ENCODE measurements around the gene HMX1. TPM values are rescaled to one million over a fixed set of nuclear protein-coding genes. Genes with fewer than 3 reads are reported as not detected.

The HMX1 gene
- total RNA-seq, 2 experiments from 2014 or later = not detected

- no peaks in the 10 kb centered on the region for H3K9me3 Mint-ChIP-seq
- ChIA-PET CTCF (no interaction called here), POLR2A (no interaction called here)
- H3K4me1 Mint-ChIP-seq (ENCODE audit: low read depth) = no peaks in the 10 kb centered on the region
- H3K36me3 Mint-ChIP-seq = no peaks in the 10 kb centered on the region
- intact Hi-C loops (cut with micrococcal nuclease) = loop anchor here (10.0 kb wide), 1 partner anchor 310 kb away; no protein-coding TSS in a partner anchor
- no peak for DNase-seq
- H3K4me3 Mint-ChIP-seq = no peak overlapping the region
- H3K27me3 Mint-ChIP-seq = peaks cover 3% of the 10 kb centered on the region
- no peak overlapping the region for H3K27ac Mint-ChIP-seq
These were observed 43.0 kb upstream of the HMX1 start for GRCh38 chr4:8914461-8915171.

DNA sequence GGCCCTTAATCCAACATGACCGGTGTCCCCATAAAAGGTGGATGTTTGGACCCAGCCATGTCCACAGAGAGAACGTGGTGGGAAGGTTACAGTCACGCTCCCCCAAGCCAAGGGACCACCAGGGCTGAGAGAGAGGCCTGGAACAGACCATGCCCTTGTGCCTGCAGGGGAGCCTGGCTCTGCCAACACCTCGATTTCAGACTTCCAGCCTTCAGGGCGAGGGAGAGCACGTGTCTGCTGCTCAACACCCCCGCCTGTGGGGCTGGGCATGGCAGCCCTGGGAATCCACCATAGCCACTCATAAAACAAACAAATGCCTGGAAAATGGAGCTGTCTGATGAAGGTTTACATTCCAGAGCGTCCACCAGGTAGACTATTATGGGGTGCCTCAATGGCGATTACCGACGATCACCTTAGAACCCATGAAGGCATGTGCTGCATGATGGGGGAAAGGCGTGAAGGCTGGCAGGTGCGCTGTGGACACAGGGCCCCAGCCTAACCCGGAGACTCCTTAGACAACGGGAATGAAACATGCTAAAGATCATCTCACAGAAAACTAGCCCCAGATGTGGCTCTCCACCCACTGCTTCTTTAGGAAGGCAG is 42.3 kb upstream of the HMX1 start:
- Mint-ChIP-seq H3K9me3 (no peaks in the 10 kb centered on the region), H3K4me1 (ENCODE audit: low read depth) (no peaks in the 10 kb centered on the region), H3K27me3 (no peaks in the 10 kb centered on the region), H3K27ac (no peak overlapping the region), H3K4me3 (no peak overlapping the region), H3K36me3 (no peaks in the 10 kb centered on the region)
- ChIA-PET POLR2A (no interaction called here), CTCF (no interaction called here)
- intact Hi-C loops (cut with micrococcal nuclease) = loop anchor here (10.0 kb wide), 1 partner anchor 309 kb away; no protein-coding TSS in a partner anchor
- DNase-seq = no peak

GRCh38 chr4:8913121-8913857 is 41.6 kb upstream of the HMX1 start:
- Mint-ChIP-seq H3K36me3 (no peaks in the 10 kb centered on the region), H3K4me1 (ENCODE audit: low read depth) (no peaks in the 10 kb centered on the region), H3K27me3 (no peaks in the 10 kb centered on the region), H3K27ac (no peak overlapping the region), H3K9me3 (no peaks in the 10 kb centered on the region), H3K4me3 (no peak overlapping the region)
- ChIA-PET POLR2A (no interaction called here), CTCF (no interaction called here)
- no peak for DNase-seq
- intact Hi-C loops (cut with micrococcal nuclease) = loop anchor here (10.0 kb wide), 1 partner anchor 308 kb away; no protein-coding TSS in a partner anchor

DNA sequence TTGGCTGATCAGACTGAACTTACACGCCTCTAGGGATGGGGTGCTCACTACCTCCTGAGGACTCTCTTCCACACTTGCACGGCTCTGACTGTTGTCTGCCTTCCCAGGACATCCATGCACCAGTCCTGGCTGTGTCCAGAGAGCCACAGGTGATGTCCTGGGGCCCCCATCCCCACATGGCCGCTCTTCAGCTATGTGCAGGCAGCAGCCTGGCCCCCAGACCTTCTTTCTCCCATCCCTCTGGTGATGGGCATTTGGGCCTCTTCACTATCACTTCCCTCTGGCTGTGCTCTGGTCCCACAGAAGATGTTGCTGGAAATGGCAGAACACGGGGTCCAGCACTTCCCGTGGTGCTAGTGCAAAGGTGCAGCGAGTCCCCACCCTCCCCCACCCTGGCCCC is 40.9 kb upstream of the HMX1 start:
- Mint-ChIP-seq H3K36me3 (no peaks in the 10 kb centered on the region), H3K4me3 (no peak overlapping the region), H3K4me1 (ENCODE audit: low read depth) (no peaks in the 10 kb centered on the region), H3K27me3 (no peaks in the 10 kb centered on the region), H3K9me3 (no peaks in the 10 kb centered on the region), H3K27ac (no peak overlapping the region)
- no peak for DNase-seq
- intact Hi-C loops (cut with micrococcal nuclease) = loop anchor here (10.0 kb wide), 1 partner anchor 308 kb away; no protein-coding TSS in a partner anchor
- POLR2A ChIA-PET = no interaction called here
- CTCF ChIA-PET = no interaction called here

DNA sequence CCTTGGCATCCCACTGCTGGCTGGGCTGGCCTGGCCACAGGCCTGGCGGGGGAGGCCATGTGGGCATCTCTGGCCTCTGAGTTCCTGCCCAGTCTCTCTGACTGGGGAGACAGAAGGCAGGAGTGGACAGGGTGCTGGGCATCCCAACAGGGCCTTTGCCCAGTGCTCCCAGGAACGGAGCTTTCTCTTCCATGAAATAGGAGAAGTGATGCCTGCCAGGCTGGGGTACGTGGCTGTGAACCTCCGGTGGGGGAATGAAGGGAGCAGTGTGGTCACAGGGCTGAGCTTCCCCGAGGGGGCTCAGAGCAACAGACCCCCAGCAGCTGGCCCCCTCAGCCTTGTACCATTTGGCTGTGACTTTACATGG is 40.4 kb upstream of the HMX1 start:
- H3K4me3 Mint-ChIP-seq = no peak overlapping the region
- H3K4me1 Mint-ChIP-seq (ENCODE audit: low read depth) = no peaks in the 10 kb centered on the region
- H3K27ac Mint-ChIP-seq = no peak overlapping the region
- intact Hi-C loops (cut with micrococcal nuclease) = loop anchor here (10.0 kb wide), 1 partner anchor 307 kb away; no protein-coding TSS in a partner anchor
- H3K27me3 Mint-ChIP-seq = no peaks in the 10 kb centered on the region
- POLR2A ChIA-PET = no interaction called here
- no peaks in the 10 kb centered on the region for H3K36me3 Mint-ChIP-seq
- no peak for DNase-seq
- CTCF ChIA-PET = no interaction called here
- no peaks in the 10 kb centered on the region for H3K9me3 Mint-ChIP-seq

GRCh38 chr4:8911316-8912088 is 39.9 kb upstream of the HMX1 start:
- Mint-ChIP-seq H3K4me1 (ENCODE audit: low read depth) (no peaks in the 10 kb centered on the region), H3K27me3 (no peaks in the 10 kb centered on the region), H3K27ac (peak overlapping the region; percentile 42), H3K4me3 (no peak overlapping the region), H3K36me3 (no peaks in the 10 kb centered on the region), H3K9me3 (no peaks in the 10 kb centered on the region)
- ChIA-PET CTCF (no interaction called here), POLR2A (no interaction called here)
- no peak for DNase-seq
- intact Hi-C loops (cut with micrococcal nuclease) = loop anchor here (10.0 kb wide), 1 partner anchor 307 kb away; no protein-coding TSS in a partner anchor

DNA sequence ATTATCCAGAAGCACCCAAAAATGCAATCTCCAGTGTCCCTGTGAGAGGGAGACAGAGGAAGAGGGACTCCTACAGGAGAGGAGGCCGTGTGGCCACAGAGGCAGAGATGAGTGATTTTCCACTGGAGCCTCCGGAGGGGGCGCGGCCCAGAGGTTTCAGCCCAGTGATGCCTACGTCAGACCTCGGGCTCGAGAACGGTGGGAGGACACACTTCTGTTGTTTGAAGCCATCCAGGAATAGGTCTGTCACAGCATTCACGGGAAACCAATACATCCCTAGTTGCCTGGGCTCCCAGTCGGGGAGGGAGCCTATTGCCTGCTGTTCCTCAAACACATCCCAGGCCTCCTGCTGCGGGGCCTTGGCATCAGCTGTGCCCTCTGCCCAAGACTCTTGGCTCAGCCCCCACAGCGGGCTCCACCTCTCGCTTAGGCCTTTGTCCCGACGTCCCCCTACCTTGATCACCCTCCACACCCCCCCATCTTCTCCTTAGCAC is 39.2 kb upstream of the HMX1 start:
- intact Hi-C loops (cut with micrococcal nuclease) = loop anchor here (10.0 kb wide), 1 partner anchor 306 kb away; no protein-coding TSS in a partner anchor
- ChIA-PET CTCF (no interaction called here), POLR2A (no interaction called here)
- no peaks in the 10 kb centered on the region for H3K9me3 Mint-ChIP-seq
- no peaks in the 10 kb centered on the region for H3K36me3 Mint-ChIP-seq
- no peak for DNase-seq
- no peaks in the 10 kb centered on the region for H3K27me3 Mint-ChIP-seq
- no peaks in the 10 kb centered on the region for H3K4me1 Mint-ChIP-seq (ENCODE audit: low read depth)
- H3K27ac Mint-ChIP-seq = no peak overlapping the region
- no peak overlapping the region for H3K4me3 Mint-ChIP-seq

DNA sequence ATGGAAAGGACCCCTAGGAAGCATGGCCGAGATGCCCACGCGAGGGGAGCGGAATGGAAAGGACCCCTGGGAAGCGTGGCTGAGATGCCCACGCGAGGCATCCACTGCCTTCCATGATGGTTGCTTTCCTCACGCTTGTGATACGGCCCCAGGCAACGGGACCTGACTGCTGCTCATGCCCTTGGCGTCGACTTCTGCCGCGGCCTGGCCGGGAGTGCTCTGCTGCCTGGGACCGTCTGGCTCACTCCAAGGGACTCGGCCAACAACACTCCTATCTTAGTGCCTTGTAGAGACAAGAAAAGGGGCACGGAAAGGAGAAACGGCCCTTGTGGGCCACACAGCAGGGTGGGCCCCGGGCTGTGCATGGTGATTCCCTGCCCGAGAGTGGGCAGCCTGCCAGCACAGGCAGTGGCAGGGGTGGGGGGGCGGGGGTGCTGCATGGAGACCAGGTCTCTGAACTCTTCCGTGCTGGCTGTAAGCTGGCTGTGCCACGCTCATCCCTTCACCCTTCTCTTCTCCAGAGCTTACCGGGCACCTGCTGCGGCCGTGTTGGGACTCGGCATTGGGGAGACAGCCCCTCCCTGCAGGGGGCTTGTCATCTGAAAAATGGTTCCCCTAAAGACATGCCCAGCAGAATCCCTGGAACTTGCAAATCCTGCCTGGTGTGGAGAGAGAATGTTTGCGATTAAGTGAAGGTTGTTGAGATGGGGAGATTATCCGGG is 38.6 kb upstream of the HMX1 start:
- no peak for DNase-seq
- Mint-ChIP-seq H3K27me3 (no peaks in the 10 kb centered on the region), H3K27ac (no peak overlapping the region), H3K9me3 (no peaks in the 10 kb centered on the region), H3K4me3 (no peak overlapping the region), H3K36me3 (no peaks in the 10 kb centered on the region), H3K4me1 (ENCODE audit: low read depth) (no peaks in the 10 kb centered on the region)
- ChIA-PET CTCF (no interaction called here), POLR2A (no interaction called here)
- intact Hi-C loops (cut with micrococcal nuclease) = loop anchor here (10.0 kb wide), 1 partner anchor 305 kb away; no protein-coding TSS in a partner anchor

GRCh38 chr4:8909548-8909947 is 37.9 kb upstream of the HMX1 start:
- DNase-seq = no peak
- Mint-ChIP-seq H3K9me3 (no peaks in the 10 kb centered on the region), H3K27me3 (no peaks in the 10 kb centered on the region), H3K36me3 (no peaks in the 10 kb centered on the region), H3K27ac (no peak overlapping the region), H3K4me1 (ENCODE audit: low read depth) (no peaks in the 10 kb centered on the region), H3K4me3 (no peak overlapping the region)
- intact Hi-C loops (cut with micrococcal nuclease) = no loop called here
- CTCF ChIA-PET = no interaction called here
- POLR2A ChIA-PET = no interaction called here

GRCh38 chr4:8908206-8908893 is 36.7 kb upstream of the HMX1 start:
- intact Hi-C loops (cut with micrococcal nuclease) = no loop called here
- H3K36me3 Mint-ChIP-seq = no peaks in the 10 kb centered on the region
- ChIA-PET POLR2A (no interaction called here), CTCF (no interaction called here)
- no peak overlapping the region for H3K4me3 Mint-ChIP-seq
- no peak for DNase-seq
- no peaks in the 10 kb centered on the region for H3K9me3 Mint-ChIP-seq
- H3K27me3 Mint-ChIP-seq = no peaks in the 10 kb centered on the region
- H3K4me1 Mint-ChIP-seq (ENCODE audit: low read depth) = no peaks in the 10 kb centered on the region
- H3K27ac Mint-ChIP-seq = no peak overlapping the region

DNA sequence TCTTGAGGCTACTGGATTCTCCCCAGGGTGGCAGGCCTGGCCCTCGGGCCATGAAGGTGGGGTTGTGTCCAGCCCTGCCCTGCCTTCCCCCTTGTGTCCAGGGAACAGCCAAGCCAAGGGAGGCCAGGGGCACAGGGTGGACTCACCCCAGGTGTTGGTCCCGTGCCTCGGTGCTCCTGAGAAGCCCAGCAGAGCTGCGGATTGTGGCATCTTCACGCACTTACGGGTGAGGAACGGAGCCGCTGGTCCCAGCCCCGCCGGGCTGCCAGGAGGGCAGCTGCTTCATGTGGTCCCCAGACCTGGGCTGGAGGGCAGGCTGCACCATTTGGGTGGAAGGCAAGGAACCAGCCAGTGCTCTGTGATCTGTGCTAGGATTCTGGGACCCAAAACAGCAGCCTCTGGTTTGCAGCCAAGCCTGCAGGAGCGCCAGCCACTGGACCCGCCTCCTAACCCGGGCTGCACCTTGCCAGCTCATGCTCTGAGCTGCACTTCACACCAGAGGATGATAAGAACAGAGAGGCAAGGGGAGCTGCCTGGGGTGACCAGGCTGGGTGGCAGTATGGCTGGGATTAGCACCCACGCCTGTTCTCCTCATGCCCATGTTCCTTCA is 36.1 kb upstream of the HMX1 start:
- H3K27ac Mint-ChIP-seq = no peak overlapping the region
- intact Hi-C loops (cut with micrococcal nuclease) = no loop called here
- no peak overlapping the region for H3K4me3 Mint-ChIP-seq
- H3K4me1 Mint-ChIP-seq (ENCODE audit: low read depth) = no peaks in the 10 kb centered on the region
- no peaks in the 10 kb centered on the region for H3K27me3 Mint-ChIP-seq
- no peaks in the 10 kb centered on the region for H3K9me3 Mint-ChIP-seq
- ChIA-PET POLR2A (no interaction called here), CTCF (no interaction called here)
- no peaks in the 10 kb centered on the region for H3K36me3 Mint-ChIP-seq
- no peak for DNase-seq

Measured in activated CD4-positive, alpha-beta memory T cell treated with anti-CD3 and anti-CD28 coated beads for 36 hours (primary cell).